ENCODE measurements around the gene CDS2. TPM values are rescaled to one million over a fixed set of nuclear protein-coding genes. Genes with fewer than 3 reads are reported as not detected.

Gene CDS2
- total RNA-seq, 1 experiment from 2014 or later, result 49.1 TPM

- Mint-ChIP-seq H3K4me3 (no peak overlapping the region), H3K27me3 (ENCODE audit: low read depth) (no peaks in the 10 kb centered on the region), H3K27ac (no peak overlapping the region), H3K4me1 (peaks cover 16% of the 10 kb centered on the region), H3K9me3 (no peaks in the 10 kb centered on the region), H3K36me3 (no peaks in the 10 kb centered on the region)
- no peak for ATAC-seq
- ChIA-PET CTCF (no interaction called here), POLR2A (no interaction called here)
- DNase-seq (ENCODE audit: low spot score), result no peak
- no peak for TF ChIP-seq ATF3 (CRISPR knock-in tag; conservative IDR thresholded peaks at IDR 0.05)
- no peak for TF ChIP-seq ESRRA (CRISPR knock-in tag; IDR thresholded peaks at IDR 0.05; ENCODE audit: borderline replicate concordance)
- no peak for TF ChIP-seq NR1H2 (CRISPR knock-in tag; IDR thresholded peaks at IDR 0.05)
- TF ChIP-seq EMX1 (CRISPR knock-in tag; IDR thresholded peaks at IDR 0.05), result no peak
- TF ChIP-seq MYBL2 (CRISPR knock-in tag; IDR thresholded peaks at IDR 0.05), result no peak
- no peak for TF ChIP-seq E2F1 (CRISPR knock-in tag; IDR thresholded peaks at IDR 0.05)
- TF ChIP-seq JAZF1 (CRISPR knock-in tag; IDR thresholded peaks at IDR 0.05), result no peak
- TF ChIP-seq ZNF263 (CRISPR knock-in tag; IDR thresholded peaks at IDR 0.05; ENCODE audit: low read depth), result no peak
- TF ChIP-seq CREB1 (CRISPR knock-in tag; IDR thresholded peaks at IDR 0.05), result no peak
- TF ChIP-seq ZNF416 (CRISPR knock-in tag; IDR thresholded peaks at IDR 0.05), result no peak
- no peak for TF ChIP-seq TEAD4 (CRISPR knock-in tag; IDR thresholded peaks at IDR 0.05)
- no peak for TF ChIP-seq ZNF512 (CRISPR knock-in tag; IDR thresholded peaks at IDR 0.05; ENCODE audit: borderline replicate concordance)
- TF ChIP-seq NFE2L1 (CRISPR knock-in tag; IDR thresholded peaks at IDR 0.05), result no peak
- TF ChIP-seq IRF1 (CRISPR knock-in tag; IDR thresholded peaks at IDR 0.05), result no peak
- TF ChIP-seq ZBTB21 (CRISPR knock-in tag; IDR thresholded peaks at IDR 0.05; ENCODE audit: borderline replicate concordance), result no peak
- no peak for TF ChIP-seq PRDM15 (CRISPR knock-in tag; IDR thresholded peaks at IDR 0.05)
- TF ChIP-seq ARID4B (CRISPR knock-in tag; IDR thresholded peaks at IDR 0.05; ENCODE audit: borderline replicate concordance), result no peak
- no peak for TF ChIP-seq MAX (CRISPR knock-in tag; IDR thresholded peaks at IDR 0.05)
- no peak for TF ChIP-seq ZNF423 (CRISPR knock-in tag; IDR thresholded peaks at IDR 0.05)
- TF ChIP-seq ZBTB43 (CRISPR knock-in tag; IDR thresholded peaks at IDR 0.05), result no peak
Measured at GRCh38 chr20:5078399-5078958, 48.3 kb upstream of the CDS2 start.
